Upper lobe of right lung (tissue), 1 donor: ENCODE measurements around the gene OLFML3. TPM values are rescaled to one million over a fixed set of nuclear protein-coding genes. Genes with fewer than 3 reads are reported as not detected.

Experiments used
- ATAC-seq: fragments of 200-7000 bp; cut with Tn5 transposase; one replicate; pipeline ENCODE4 v1.9.1; 2020; ENCODE audit warnings: mild to moderate bottlenecking, moderate library complexity
- DNase-seq: peaks from one replicate; pipeline ENCODE4 v3.0.0-alpha.2; 2020
- H3K27ac ChIP-seq: fragments of 200-600 bp; one replicate; pipeline ENCODE4 v1.8.0; 2022
- H3K27me3 ChIP-seq: fragments of 200-600 bp; one replicate; pipeline ENCODE4 v1.8.0; 2022; ENCODE audit warnings: mild to moderate bottlenecking
- H3K36me3 ChIP-seq: fragments of 200-600 bp; one replicate; pipeline ENCODE4 v1.8.0; 2022
- H3K4me1 ChIP-seq: fragments of 200-600 bp; one replicate; pipeline ENCODE4 v1.8.0; 2022
- H3K4me3 ChIP-seq: fragments of 200-600 bp; one replicate; pipeline ENCODE4 v1.8.0; 2022; ENCODE audit warnings: mild to moderate bottlenecking
- H3K9me3 ChIP-seq: fragments of 200-600 bp; one replicate; pipeline ENCODE4 v1.8.0; 2022
- CTCF ChIP-seq: fragments of 200-600 bp; IDR thresholded peaks from one replicate; pipeline ENCODE4 v1.8.0; 2022; ENCODE audit warnings: antibody characterized with exemption
- intact Hi-C: fragments of 100-400 bp; cut with DNase I; formaldehyde crosslinking; loops from one replicate; pipeline ENCODE4 v1.11.0; 2022
- total RNA-seq: library from RNA; stranded (reverse); fragmentation: NEBNext Ultra II Directional; extraction: Animal tissue kit (Norgen Biotek cat#: 25700); gene quantifications from one replicate; pipeline ENCODE4 v1.2.1, GENCODE V29; 2021
- donor health status: DM: no; HTN: yes; CAD: no; lungs with severe emphysema.

OLFML3 gene
- total RNA-seq, 1 donor from 2014 or later = 43.5 TPM

DNA sequence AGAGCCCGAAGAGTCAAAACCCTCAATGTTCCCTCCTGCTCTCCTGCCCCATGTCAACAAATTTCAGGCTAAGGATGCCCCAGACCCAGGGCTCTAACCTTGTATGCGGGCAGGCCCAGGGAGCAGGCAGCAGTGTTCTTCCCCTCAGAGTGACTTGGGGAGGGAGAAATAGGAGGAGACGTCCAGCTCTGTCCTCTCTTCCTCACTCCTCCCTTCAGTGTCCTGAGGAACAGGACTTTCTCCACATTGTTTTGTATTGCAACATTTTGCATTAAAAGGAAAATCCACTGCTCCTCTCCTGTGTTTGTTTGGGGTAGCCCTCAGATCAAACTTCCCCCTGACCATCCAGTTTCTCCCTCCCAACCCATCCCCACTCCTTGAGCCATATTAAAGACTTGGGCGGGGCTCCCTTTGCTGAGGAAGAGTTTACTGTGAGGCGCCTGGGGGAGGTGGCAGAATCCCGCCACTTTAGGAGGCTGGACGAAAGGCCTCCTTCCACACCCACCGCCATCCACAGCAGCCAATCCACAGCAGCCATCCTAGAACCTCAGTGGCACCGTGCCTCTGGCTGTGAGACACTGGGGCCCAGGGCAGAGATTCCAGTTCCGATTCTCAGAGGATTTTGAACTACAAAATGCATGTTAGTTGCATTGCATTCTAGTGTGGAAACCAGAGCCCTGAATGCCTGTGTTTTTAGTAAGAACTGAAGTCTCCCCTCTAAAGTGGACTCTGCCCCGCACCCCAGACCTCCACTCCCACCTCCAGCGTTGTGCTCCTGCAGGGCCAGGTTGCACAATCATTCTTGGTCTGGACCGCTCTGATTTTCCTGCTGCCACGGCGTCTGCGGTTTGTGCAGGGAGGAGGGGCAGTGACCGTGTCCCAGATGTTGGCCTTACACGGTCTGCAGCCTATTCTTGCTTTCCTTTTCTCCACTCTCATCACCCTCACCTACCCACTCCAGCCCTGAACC is 3.0 kb downstream of the OLFML3 start:
- peak overlapping the region; percentile 66 for H3K27ac ChIP-seq
- ATAC-seq = peak; percentile 60
- no peaks in the 10 kb centered on the region for H3K36me3 ChIP-seq
- intact Hi-C loops = loop anchor here (5.0 kb wide), 1 partner anchor 300 kb away; no protein-coding TSS in a partner anchor
- no peaks in the 10 kb centered on the region for H3K27me3 ChIP-seq
- H3K4me1 ChIP-seq = peaks cover 20% of the 10 kb centered on the region
- DNase-seq = peak; percentile 72
- no peak for TF ChIP-seq CTCF
- peak overlapping the region; percentile 28 for H3K4me3 ChIP-seq
- no peaks in the 10 kb centered on the region for H3K9me3 ChIP-seq

DNA sequence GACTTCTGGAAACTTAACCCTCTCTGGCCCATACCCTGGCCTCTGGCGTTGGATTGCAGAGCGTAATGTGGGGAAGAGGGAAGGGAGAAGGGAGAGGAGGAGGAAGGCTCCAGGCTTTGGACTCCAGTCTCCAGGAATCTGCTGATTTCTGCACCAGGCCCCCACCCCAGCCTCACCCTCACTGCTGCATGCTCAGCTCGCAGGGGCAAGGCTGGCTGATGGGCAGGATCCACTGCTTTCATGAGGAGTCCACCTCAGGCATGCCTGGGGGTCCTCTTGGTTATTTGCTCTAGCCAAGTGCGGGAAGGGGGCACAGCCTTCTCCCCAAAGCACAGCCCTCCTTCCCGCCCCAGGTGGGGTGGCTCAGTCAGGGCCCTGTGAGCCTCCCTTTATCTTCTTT is 3.7 kb downstream of the OLFML3 start:
- intact Hi-C loops = loop anchor here (5.0 kb wide), 1 partner anchor 299 kb away; no protein-coding TSS in a partner anchor
- ATAC-seq = no peak
- Histone ChIP-seq H3K4me3 (peak overlapping the region; percentile 28), H3K9me3 (no peaks in the 10 kb centered on the region), H3K4me1 (peaks cover 18% of the 10 kb centered on the region), H3K27me3 (no peaks in the 10 kb centered on the region), H3K36me3 (no peaks in the 10 kb centered on the region), H3K27ac (peak overlapping the region; percentile 66)
- no peak for DNase-seq
- no peak for TF ChIP-seq CTCF

DNA sequence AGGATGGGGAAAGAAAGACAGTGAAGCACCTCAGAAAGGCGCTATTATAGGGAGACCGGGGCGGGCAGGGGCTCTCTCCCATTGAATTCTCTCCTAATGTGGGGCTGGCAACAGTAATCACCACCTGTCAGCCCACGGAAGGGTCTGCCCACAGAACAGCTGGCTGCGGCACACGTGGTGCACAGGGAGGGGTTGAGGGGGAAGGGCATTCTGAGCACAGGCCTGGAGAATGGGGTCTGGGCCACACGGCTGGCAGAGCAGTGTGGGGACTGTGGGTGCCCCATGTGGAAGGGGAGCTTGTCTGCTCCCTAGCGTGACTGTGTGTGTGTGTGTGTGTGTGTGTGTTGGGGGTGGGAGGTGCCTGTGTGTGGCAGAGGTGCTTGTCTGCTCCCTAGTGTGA is 4.1 kb downstream of the OLFML3 start:
- Histone ChIP-seq H3K27ac (peak overlapping the region; percentile 66), H3K27me3 (no peaks in the 10 kb centered on the region), H3K36me3 (no peaks in the 10 kb centered on the region), H3K9me3 (no peaks in the 10 kb centered on the region), H3K4me1 (peaks cover 18% of the 10 kb centered on the region), H3K4me3 (no peak overlapping the region)
- no peak for TF ChIP-seq CTCF
- intact Hi-C loops = loop anchor here (5.0 kb wide), 1 partner anchor 299 kb away; no protein-coding TSS in a partner anchor
- DNase-seq (no peak), ATAC-seq (no peak)

GRCh38 chr1:113983826-113984225 is 4.6 kb downstream of the OLFML3 start:
- intact Hi-C loops = loop anchor here (5.0 kb wide), 1 partner anchor 298 kb away; no protein-coding TSS in a partner anchor
- no peak for TF ChIP-seq CTCF

DNA sequence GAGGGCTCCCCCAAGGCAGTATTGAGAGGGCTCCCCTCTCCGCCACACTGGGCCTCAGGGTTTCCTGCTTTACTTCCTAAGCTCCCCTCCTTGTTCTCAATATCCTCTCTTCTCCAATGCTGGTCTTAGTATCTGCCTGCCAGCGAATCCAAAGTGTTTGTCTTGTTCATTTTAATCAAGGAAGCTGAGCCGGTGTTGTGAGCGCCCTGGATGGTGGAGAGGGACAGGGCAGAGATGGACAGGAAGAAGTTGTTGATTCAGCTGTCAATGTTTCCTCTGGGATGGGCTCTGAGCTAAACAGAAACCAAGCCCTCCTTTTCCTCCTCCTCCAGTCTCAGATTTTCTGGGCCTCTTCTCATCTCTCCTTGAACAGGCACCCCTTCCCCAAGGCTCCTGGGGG is 5.4 kb downstream of the OLFML3 start:
- no peak for ATAC-seq
- H3K27ac ChIP-seq = peak overlapping the region; percentile 36
- H3K27me3 ChIP-seq = no peaks in the 10 kb centered on the region
- H3K4me3 ChIP-seq = no peak overlapping the region
- no peaks in the 10 kb centered on the region for H3K36me3 ChIP-seq
- intact Hi-C loops = loop anchor here (5.0 kb wide), 1 partner anchor 298 kb away; no protein-coding TSS in a partner anchor
- peaks cover 10% of the 10 kb centered on the region for H3K4me1 ChIP-seq
- no peaks in the 10 kb centered on the region for H3K9me3 ChIP-seq
- no peak for DNase-seq
- no peak for TF ChIP-seq CTCF

More at GRCh38 chr1:113983826-113984225, 4.6 kb downstream of the OLFML3 start:
- Histone ChIP-seq H3K27me3 (no peaks in the 10 kb centered on the region), H3K27ac (peak overlapping the region; percentile 66), H3K36me3 (no peaks in the 10 kb centered on the region), H3K4me1 (peaks cover 14% of the 10 kb centered on the region), H3K4me3 (no peak overlapping the region), H3K9me3 (no peaks in the 10 kb centered on the region)
- ATAC-seq (no peak), DNase-seq (no peak)
